PC-3 (cell line): ENCODE results near the gene MDH2. TPM values are rescaled to one million over a fixed set of nuclear protein-coding genes. Genes with fewer than 3 reads are reported as not detected.
"Not testable (repeated sequence)": the region's sequence is repeated elsewhere in the genome, so short reads cannot be mapped to it uniquely, and the experiment has no call there.

Experiments
- ATAC-seq: fragments of 200-7000 bp; cut with Tn5 transposase; 2 replicates; pipeline ENCODE4 v1.9.1; 2020; ENCODE audit warnings: mild to moderate bottlenecking, moderate library complexity
- BruUV-seq: library from RNA; stranded (reverse); fragments of 400-500 nt; replicated peaks from 2 replicates; lab custom pipeline; 2021; lab: Mats Ljungman, UMichigan
- CTCF ChIA-PET: fragments of 300-600 bp; sonication (Branson Sonifier 250); formaldehyde crosslinking; loops from one replicate; lab custom pipeline; 2022; ENCODE audit warnings: antibody characterized with exemption; lab: Charles Lee
- POLR2A ChIA-PET: fragments of 300-600 bp; sonication (Branson Sonifier 250); formaldehyde crosslinking; loops from one replicate; lab custom pipeline; 2022; ENCODE audit warnings: antibody characterized with exemption; ENCODE audit not compliant: unreplicated experiment; lab: Charles Lee
- DNase-seq: peaks from one replicate; pipeline ENCODE4 v3.0.0-alpha.2; 2015
- H2AFZ ChIP-seq: fragments of 300-600 bp; sonication (generic); 2 replicates; pipeline ENCODE4 v1.6.0; 2016; ENCODE audit warnings: antibody characterized with exemption, low read length
- H3F3A ChIP-seq: fragments of 300-600 bp; sonication (generic); one replicate; pipeline ENCODE4 v1.6.0; 2017; ENCODE audit warnings: antibody characterized with exemption, low read length, control low read depth, mild to moderate bottlenecking; ENCODE audit not compliant: unreplicated experiment
- H3K27ac ChIP-seq: fragments of 300-600 bp; sonication (generic); 2 replicates; pipeline ENCODE4 v1.5.1; 2016; ENCODE audit warnings: mild to moderate bottlenecking, low read length
- H3K27me3 ChIP-seq: fragments of 300-600 bp; sonication (generic); 2 replicates; pipeline ENCODE4 v1.6.1; 2016; ENCODE audit warnings: low read length, mixed read lengths
- H3K36me3 ChIP-seq: fragments of 300-600 bp; sonication (generic); 2 replicates; pipeline ENCODE4 v1.6.1; 2016; ENCODE audit warnings: low read depth, mixed run types, low read length, mixed read lengths
- H3K4me1 ChIP-seq: fragments of 300-600 bp; sonication (generic); 2 replicates; pipeline ENCODE4 v1.5.1; 2016; ENCODE audit warnings: low read length; ENCODE audit not compliant: insufficient read depth
- H3K4me2 ChIP-seq: fragments of 300-600 bp; sonication (generic); 2 replicates; pipeline ENCODE4 v1.6.0; 2016; ENCODE audit warnings: low read length
- H3K4me3 ChIP-seq: fragments of 300-600 bp; sonication (generic); 2 replicates; pipeline ENCODE4 v1.5.1; 2016; ENCODE audit warnings: mild to moderate bottlenecking, low read length, mixed read lengths
- H3K79me2 ChIP-seq: fragments of 300-600 bp; sonication (generic); 2 replicates; pipeline ENCODE4 v1.6.1; 2017; ENCODE audit warnings: low read length, mixed read lengths
- H3K9ac ChIP-seq: fragments of 300-600 bp; sonication (generic); 2 replicates; pipeline ENCODE4 v1.6.0; 2016; ENCODE audit warnings: mild to moderate bottlenecking, low read length
- H3K9me2 ChIP-seq: fragments of 300-600 bp; sonication (generic); replicated peaks from 2 replicates; pipeline ENCODE4 v1.6.1; 2016; ENCODE audit warnings: mixed run types, low read length, mixed read lengths
- H3K9me3 ChIP-seq: fragments of 300-600 bp; sonication (generic); 2 replicates; pipeline ENCODE4 v1.6.1; 2016; ENCODE audit warnings: low read length, mixed read lengths
- H4K20me1 ChIP-seq: fragments of 300-600 bp; sonication (generic); 2 replicates; pipeline ENCODE4 v1.6.1; 2016; ENCODE audit warnings: low read length, mixed read lengths
- CTCF ChIP-seq: fragments of 300-600 bp; sonication (generic); conservative IDR thresholded peaks from 2 replicates; pipeline ENCODE4 v1.5.1; 2017; ENCODE audit warnings: antibody characterized with exemption, low read depth, mild to moderate bottlenecking, low read length
- EZH2 ChIP-seq: fragments of 300-600 bp; sonication (generic); IDR thresholded peaks from one replicate; pipeline ENCODE4 v1.6.1; 2017; ENCODE audit warnings: antibody characterized with exemption, mild to moderate bottlenecking, low read length; ENCODE audit not compliant: unreplicated experiment
- EZH2phosphoT487 ChIP-seq: fragments of 300-600 bp; sonication (generic); IDR thresholded peaks from 2 replicates; pipeline ENCODE4 v1.6.1; 2018; ENCODE audit warnings: mild to moderate bottlenecking, antibody characterized with exemption, low read length, borderline replicate concordance
- intact Hi-C: fragments of 100-400 bp; cut with micrococcal nuclease; formaldehyde crosslinking; loops from 2 replicates; pipeline ENCODE4 v1.9.0; 2023
- total RNA-seq: library from RNA; depleted of rRNA; stranded (reverse); fragments of >200 nt; gene quantifications from 2 replicates; pipeline ENCODE4 v1.2.3, GENCODE V29; 2014

MDH2 gene
- total RNA-seq, 1 experiment from 2014 or later = 174 TPM

- Histone ChIP-seq H4K20me1 (no peaks in the 10 kb centered on the region), H2AFZ (no peak overlapping the region), H3K9me2 (no peaks in the 10 kb centered on the region), H3K79me2 (no peaks in the 10 kb centered on the region), H3K4me3 (no peak overlapping the region), H3K9me3 (no peaks in the 10 kb centered on the region), H3K27ac (no peak overlapping the region), H3K9ac (no peak overlapping the region), H3K4me2 (no peak overlapping the region), H3K36me3 (peaks cover 7% of the 10 kb centered on the region), H3F3A (no peaks in the 10 kb centered on the region), H3K4me1 (no peaks in the 10 kb centered on the region), H3K27me3 (no peaks in the 10 kb centered on the region)
- DNase-seq (no peak), ATAC-seq (no peak)
- ChIA-PET CTCF (no interaction called here), POLR2A (no interaction called here)
- intact Hi-C loops = no loop called here
- TF ChIP-seq CTCF (no peak), EZH2 (no peak), EZH2phosphoT487 (no peak)
- BruUV-seq = no TSS peak
Observed at GRCh38 chr7:76016191-76016947, 31.5 kb upstream of the MDH2 start.

DNA sequence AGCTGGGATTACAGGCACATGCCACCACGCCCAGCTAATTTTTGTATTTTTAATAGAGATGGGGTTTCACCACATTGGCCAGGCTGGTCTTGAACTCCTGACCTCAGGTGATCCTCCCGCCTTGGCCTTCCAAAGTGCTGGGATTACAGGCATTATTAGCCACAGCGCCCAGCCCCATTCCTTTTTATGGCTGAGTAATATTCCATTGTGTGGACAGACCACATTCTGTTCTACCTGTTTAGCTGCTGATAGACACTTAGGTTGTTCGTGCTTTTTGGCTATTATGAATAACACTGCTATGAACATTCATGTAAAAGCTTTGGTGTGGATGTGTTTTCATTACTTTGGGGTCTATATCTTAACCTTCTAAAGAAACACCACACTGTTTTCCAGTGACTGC is 29.4 kb upstream of the MDH2 start:
- H4K20me1 ChIP-seq, H3F3A ChIP-seq, H3K9me2 ChIP-seq, H3K27ac ChIP-seq, H3K4me1 ChIP-seq, BruUV-seq, H3K79me2 ChIP-seq, H2AFZ ChIP-seq, H3K27me3 ChIP-seq, H3K9ac ChIP-seq, ATAC-seq, H3K4me3 ChIP-seq, CTCF ChIA-PET, intact Hi-C loops, H3K9me3 ChIP-seq, DNase-seq, H3K4me2 ChIP-seq, POLR2A ChIA-PET, H3K36me3 ChIP-seq: not testable (repeated sequence)

DNA sequence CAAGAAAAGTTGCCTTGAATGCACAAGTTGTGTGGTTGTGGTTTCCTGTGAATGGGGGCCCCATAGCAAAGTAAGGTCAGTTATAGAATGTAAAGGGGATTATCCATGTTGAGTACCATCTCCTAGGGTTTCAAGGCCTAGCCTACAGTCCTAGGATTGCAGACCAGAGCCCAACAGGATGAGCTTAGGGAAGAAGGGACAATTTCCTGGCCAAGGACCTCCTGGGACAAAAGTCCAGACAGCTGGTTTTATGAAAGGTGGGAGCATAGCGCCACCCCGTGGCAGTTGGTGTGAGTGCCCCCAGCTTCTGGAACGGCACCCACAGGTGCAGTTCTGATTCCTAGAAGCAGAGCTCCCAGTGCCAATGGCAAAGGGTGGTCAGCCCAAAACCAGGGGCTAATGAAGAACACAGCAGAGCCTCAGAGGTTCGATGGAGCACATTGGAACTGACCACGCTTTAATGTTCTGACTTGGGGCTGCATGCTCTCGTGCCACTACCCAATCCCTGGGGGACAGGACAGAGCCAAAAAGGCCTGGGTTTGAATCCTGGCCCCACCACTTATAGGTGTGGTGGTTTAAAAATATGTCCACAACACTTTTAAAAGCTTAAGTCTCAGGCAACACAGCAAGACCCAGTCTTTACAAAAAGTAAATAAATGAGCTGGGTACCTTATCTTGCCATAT is 27.7 kb upstream of the MDH2 start:
- Histone ChIP-seq H3K9me2 (no peaks in the 10 kb centered on the region), H3K27ac (no peak overlapping the region), H3K9ac (no peak overlapping the region), H3K36me3 (peaks cover 10% of the 10 kb centered on the region), H3K27me3 (no peaks in the 10 kb centered on the region), H3K4me3 (no peak overlapping the region), H3K79me2 (no peaks in the 10 kb centered on the region), H3K9me3 (no peaks in the 10 kb centered on the region), H3K4me1 (no peaks in the 10 kb centered on the region), H3K4me2 (no peak overlapping the region), H3F3A (no peaks in the 10 kb centered on the region), H4K20me1 (no peaks in the 10 kb centered on the region), H2AFZ (no peak overlapping the region)
- ChIA-PET CTCF (interaction anchor here (0.5 to 1.4 kb wide), 5 partner anchors 106 to 258 kb away, joined by 3 to 4 read pairs (median 4); no protein-coding TSS in a partner anchor), POLR2A (interaction anchor here (0.7 kb wide), 1 partner anchor 289 kb away, joined by 3 read pairs; no protein-coding TSS in a partner anchor)
- TF ChIP-seq EZH2 (no peak), CTCF (peak; percentile 92)
- intact Hi-C loops = loop anchor here (1.0 kb wide), 1 partner anchor 154 kb away; no protein-coding TSS in a partner anchor
- BruUV-seq = no TSS peak
- ATAC-seq (peak; percentile 74), DNase-seq (peak; percentile 71)
